HG03558 (cell line): ENCODE data around the gene KATNIP.
"Not testable (repeated sequence)": the region's sequence is repeated elsewhere in the genome, so short reads cannot be mapped to it uniquely, and the experiment has no call there.

Experiments
- ATAC-seq: cut with Tn5 transposase; IDR thresholded peaks from one replicate; pipeline ENCODE4 v1.9.1; 2021; ENCODE audit warnings: moderate number of reproducible peaks; ENCODE audit not compliant: unreplicated experiment; ENCODE audit errors: extremely low read depth

KATNIP gene

GRCh38 chr16:27531826-27532800 lies 17.8 kb upstream of the KATNIP start:
- ATAC-seq: no peak

- ATAC-seq: no peak
Measured at GRCh38 chr16:27534256-27534655, 15.7 kb upstream of the KATNIP start.

DNA sequence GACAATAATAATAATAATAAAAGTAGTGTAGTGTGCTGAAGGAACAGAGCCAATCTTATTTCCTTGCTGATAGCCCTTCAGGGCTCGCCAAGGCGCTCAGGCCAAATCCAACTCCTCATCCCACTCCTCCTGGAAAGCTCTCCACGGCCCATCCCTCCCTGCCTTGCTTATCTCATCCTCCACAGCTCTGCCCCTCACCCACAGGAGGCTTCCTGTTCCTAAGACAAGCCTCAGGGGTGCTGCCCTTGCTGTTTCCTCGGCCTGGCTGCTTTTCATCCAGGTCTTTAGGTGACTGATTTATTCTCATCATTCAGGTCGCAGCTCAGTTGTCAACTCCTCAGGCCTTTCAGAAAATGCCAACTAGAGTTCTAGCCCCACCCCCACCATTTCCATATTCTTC lies 11.4 kb upstream of the KATNIP start:
- ATAC-seq: no peak

DNA sequence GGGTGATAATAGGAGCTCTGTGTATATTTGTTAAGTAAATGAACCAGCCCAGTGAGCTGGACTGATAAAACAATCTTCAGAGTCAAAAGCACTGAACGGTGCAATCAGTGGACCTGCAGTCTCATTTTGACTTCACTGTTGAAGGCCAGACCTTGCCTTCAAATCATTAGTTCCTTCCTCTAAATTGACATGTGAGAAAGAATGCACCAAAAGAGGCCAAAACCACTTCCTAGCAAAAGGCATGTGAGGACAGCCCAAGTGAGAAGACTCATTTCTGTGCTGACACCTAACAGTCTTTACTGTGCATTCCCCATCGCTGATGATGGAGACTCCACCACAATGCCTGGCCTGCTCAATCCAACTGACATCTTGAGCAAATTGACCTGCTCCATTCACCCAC lies 10.8 kb upstream of the KATNIP start:
- no peak for ATAC-seq

DNA sequence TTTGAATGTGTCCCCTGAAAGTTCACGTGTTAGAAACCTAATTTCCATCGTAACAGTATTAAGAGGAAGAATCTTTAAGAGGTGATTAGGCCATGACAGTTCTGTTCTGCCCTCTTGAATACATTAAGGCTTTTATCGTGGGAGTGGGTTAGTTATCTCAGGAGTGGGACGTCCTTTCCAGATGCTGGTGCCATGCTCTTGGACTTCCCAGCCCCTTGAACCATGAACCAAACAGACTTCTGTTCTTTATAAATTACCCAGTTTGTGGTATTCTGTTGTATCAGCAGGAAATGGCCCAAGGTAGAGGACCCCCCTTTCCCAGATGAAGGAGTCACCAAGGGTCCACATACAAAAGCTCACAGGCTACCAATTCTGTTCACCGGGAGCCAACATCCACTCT lies 10.3 kb upstream of the KATNIP start:
- ATAC-seq: no peak

- ATAC-seq: no peak
Measured at GRCh38 chr16:27543801-27544200, 6.1 kb upstream of the KATNIP start.

- ATAC-seq: no peak
Measured at GRCh38 chr16:27544671-27545070, 5.3 kb upstream of the KATNIP start.

- no peak for ATAC-seq
Measured at GRCh38 chr16:27547134-27547533, 2.8 kb upstream of the KATNIP start.

GRCh38 chr16:27547851-27548250 lies 2.1 kb upstream of the KATNIP start:
- ATAC-seq: no peak

- ATAC-seq: peak; percentile 3
Measured at GRCh38 chr16:27549464-27549745, 539 bp upstream of the KATNIP start.

GRCh38 chr16:27550582-27550920 lies 607 bp downstream of the KATNIP start:
- ATAC-seq: no peak

GRCh38 chr16:27551036-27551435 lies 1.1 kb downstream of the KATNIP start:
- ATAC-seq: no peak

- ATAC-seq: no peak
Measured at GRCh38 chr16:27556471-27556870, 6.5 kb downstream of the KATNIP start.

GRCh38 chr16:27558434-27558833 lies 8.5 kb downstream of the KATNIP start:
- ATAC-seq: no peak

DNA sequence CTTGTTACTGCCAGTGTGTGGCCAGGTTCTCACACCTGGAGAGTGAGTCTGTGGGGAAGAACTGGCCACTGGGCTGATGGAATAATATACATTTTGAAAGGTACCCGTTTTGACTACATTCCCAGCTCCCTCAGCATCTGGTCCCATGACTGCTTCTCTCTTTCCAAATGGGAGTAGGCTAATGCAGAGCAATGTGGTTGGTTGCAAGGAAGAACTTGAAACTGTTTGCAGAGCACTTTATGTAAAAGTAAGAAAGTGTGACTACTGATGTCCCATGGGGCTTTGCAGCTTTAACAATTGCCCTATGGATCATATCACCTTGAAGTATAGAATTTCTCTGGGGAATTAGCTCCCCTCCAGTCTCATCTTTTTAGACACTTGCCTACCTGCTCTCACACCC lies 9.0 kb downstream of the KATNIP start:
- no peak for ATAC-seq

- no peak for ATAC-seq
Measured at GRCh38 chr16:27561216-27561615, 11.3 kb downstream of the KATNIP start.

DNA sequence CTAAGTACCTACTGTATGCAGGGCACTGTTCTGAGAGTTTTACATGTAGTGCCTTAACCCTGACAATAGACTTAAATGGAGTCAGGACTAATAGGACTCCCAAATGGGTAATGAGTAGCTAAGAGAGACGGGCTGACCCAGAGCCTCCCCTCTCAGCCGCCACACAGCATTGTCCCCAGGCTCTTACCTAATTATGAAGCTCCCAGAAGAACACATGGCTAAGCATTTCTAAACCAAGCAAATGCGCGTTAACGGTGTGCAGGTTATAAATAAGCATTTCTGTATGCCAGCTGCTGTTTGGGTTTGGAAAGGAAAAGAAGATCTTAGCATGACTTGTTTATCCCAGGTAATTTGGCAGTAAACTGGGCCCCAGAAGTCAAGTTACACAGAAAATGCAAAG lies 14.3 kb downstream of the KATNIP start:
- no peak for ATAC-seq

DNA sequence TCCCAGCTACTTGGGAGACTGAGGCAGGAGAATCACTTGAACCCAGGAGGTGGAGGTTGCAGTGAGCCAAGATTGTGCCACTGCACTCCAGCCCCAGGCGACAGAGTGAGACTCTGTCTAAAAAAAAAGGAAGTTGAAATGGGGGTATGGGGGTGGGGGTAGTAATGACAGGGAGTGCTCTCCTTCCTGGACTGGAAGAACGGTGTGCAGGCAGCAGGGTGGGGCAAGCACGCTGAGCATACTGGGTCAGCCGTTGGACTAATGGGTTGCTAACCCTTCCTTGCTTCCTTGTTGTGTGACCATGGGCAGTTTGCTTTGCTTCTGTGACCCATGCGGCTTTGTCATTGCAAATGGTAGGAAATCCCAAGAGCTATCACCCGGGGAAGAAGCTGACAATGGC lies 16.5 kb downstream of the KATNIP start:
- no peak for ATAC-seq

DNA sequence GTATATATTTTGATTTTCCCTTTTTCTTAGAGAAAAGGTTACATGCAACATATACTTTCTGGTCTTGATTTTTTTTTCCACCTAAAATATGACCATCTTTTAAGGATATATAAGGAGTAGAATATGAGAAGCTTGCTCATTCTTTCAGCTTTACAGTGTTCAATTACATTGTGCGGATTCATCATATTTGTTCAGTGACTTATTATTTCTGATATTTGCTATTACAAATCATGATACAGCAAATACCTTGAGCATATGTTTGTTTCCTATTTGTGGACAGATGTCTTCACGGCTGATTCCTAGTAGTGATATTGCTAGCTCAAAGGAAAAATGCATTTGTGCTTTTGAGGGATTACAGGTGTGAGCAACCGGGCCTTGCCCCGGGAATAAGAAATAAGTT lies 18.1 kb downstream of the KATNIP start:
- no peak for ATAC-seq

GRCh38 chr16:27570986-27571385 lies 21.0 kb downstream of the KATNIP start:
- not testable (repeated sequence) for ATAC-seq

DNA sequence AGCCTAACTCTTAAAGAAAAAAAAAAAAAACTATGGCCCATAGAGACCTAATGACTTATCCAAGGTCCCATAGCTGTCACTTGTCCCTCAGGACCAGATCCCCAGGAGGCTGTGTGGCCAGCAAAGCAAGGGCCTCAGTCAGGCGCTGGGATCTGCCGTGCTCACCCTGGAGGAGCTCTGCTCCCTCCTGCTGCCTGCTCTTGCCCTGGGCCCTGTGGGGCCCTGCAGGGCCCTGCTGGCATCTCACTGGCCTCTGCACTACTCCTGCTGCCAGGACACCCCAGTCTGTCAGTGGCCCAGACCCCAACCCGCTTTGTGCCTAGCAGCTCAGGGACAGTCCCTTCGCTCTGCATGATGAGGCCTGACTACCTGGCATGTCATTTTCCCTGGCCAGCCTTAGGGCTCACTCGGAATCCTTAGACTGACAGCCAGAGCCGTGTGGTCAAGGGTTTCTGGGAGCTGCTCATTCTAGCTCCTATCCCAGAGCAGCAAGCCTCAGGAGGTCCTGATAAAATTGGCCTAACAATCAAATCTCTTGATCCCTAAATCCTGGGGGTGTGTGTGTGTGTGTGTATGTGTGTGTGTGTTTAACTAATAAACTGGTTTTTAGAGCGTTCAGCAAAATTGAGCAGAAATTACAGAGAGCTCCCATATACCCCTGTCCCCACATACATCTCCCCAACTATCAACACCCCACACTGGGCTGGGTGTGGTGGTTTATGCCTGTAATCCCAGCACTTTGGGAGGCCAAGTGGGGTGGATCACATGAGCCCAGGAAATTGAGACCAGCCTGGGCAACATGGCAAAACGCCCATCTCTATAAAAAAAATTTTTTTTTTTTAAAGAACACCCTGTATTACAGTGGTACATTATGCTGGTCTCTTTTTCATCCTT lies 21.7 kb downstream of the KATNIP start:
- no peak for ATAC-seq
